Nephron progenitor cell (in vitro differentiated cells): Measurements from ENCODE around the gene GNS.
"Not testable (repeated sequence)": the region's sequence is repeated elsewhere in the genome, so short reads cannot be mapped to it uniquely, and the experiment has no call there.

Source experiments
- DNase-seq: peaks from one replicate; pipeline ENCODE4 v3.0.0; 2021
- H3K27ac Mint-ChIP-seq: 2 replicates; pipeline ENCODE4 v1.8.0; 2021; ENCODE audit warnings: mild to moderate bottlenecking, moderate library complexity, mixed read lengths
- H3K27me3 Mint-ChIP-seq: 2 replicates; pipeline ENCODE4 v1.8.0; 2021; ENCODE audit warnings: mild to moderate bottlenecking, low read depth, mixed read lengths; ENCODE audit not compliant: poor library complexity
- H3K36me3 Mint-ChIP-seq: 2 replicates; pipeline ENCODE4 v1.8.0; 2021; ENCODE audit warnings: low read depth, mixed read lengths
- H3K4me1 Mint-ChIP-seq: 2 replicates; pipeline ENCODE4 v1.8.0; 2021; ENCODE audit warnings: mixed read lengths
- H3K4me3 Mint-ChIP-seq: 2 replicates; pipeline ENCODE4 v1.8.0; 2021; ENCODE audit warnings: mild to moderate bottlenecking, moderate library complexity, mixed read lengths
- H3K9me3 Mint-ChIP-seq: 2 replicates; pipeline ENCODE4 v1.8.0; 2021; ENCODE audit warnings: mild to moderate bottlenecking, moderate library complexity, mixed read lengths
- CTCF ChIP-seq: fragments of 200-600 bp; sonication (generic); IDR thresholded peaks from 2 replicates; pipeline ENCODE4 v1.5.0; 2021; ENCODE audit warnings: antibody characterized with exemption

GNS gene

GRCh38 chr12:64759035-64759894, at the start of gene GNS:
GNS (minus strand) TSS chr12:64759406; CDS start chr12:64759276, 130 bp downstream.
- Mint-ChIP-seq H3K36me3 (peaks cover 17% of the 10 kb centered on the region), H3K27ac (peak within 1 kb of the TSS; percentile 94), H3K27me3 (no peaks in the 10 kb centered on the region), H3K9me3 (no peaks in the 10 kb centered on the region), H3K4me3 (peak within 1 kb of the TSS; percentile 97), H3K4me1 (peaks cover 26% of the 10 kb centered on the region)
- DNase-seq = peak; percentile 99
- TF ChIP-seq CTCF = no peak

GRCh38 chr12:64808110-64808509, 48.9 kb upstream of the GNS start:
- no peak for TF ChIP-seq CTCF
- H3K36me3 Mint-ChIP-seq = no peaks in the 10 kb centered on the region
- H3K4me3 Mint-ChIP-seq = no peak overlapping the region
- DNase-seq = no peak
- no peaks in the 10 kb centered on the region for H3K9me3 Mint-ChIP-seq
- H3K27ac Mint-ChIP-seq = no peak overlapping the region
- peaks cover 35% of the 10 kb centered on the region for H3K27me3 Mint-ChIP-seq
- H3K4me1 Mint-ChIP-seq = no peaks in the 10 kb centered on the region

- Mint-ChIP-seq H3K4me1 (no peaks in the 10 kb centered on the region), H3K4me3 (no peak overlapping the region), H3K27me3 (peaks cover 37% of the 10 kb centered on the region), H3K9me3 (no peaks in the 10 kb centered on the region), H3K36me3 (no peaks in the 10 kb centered on the region), H3K27ac (no peak overlapping the region)
- TF ChIP-seq CTCF = no peak
- DNase-seq = no peak
Measured at GRCh38 chr12:64806593-64807460, 47.6 kb upstream of the GNS start.

- no peak for TF ChIP-seq CTCF
- no peak overlapping the region for H3K27ac Mint-ChIP-seq
- no peaks in the 10 kb centered on the region for H3K9me3 Mint-ChIP-seq
- H3K36me3 Mint-ChIP-seq = no peaks in the 10 kb centered on the region
- DNase-seq = no peak
- no peaks in the 10 kb centered on the region for H3K4me1 Mint-ChIP-seq
- peaks cover 38% of the 10 kb centered on the region for H3K27me3 Mint-ChIP-seq
- no peak overlapping the region for H3K4me3 Mint-ChIP-seq
Measured at GRCh38 chr12:64806173-64806572, 47.0 kb upstream of the GNS start.

GRCh38 chr12:64802180-64802775, 43.1 kb upstream of the GNS start:
- peak; percentile 78 for DNase-seq
- TF ChIP-seq CTCF = peak; percentile 92
- not testable (repeated sequence) for H3K27ac Mint-ChIP-seq, H3K4me1 Mint-ChIP-seq, H3K9me3 Mint-ChIP-seq, H3K4me3 Mint-ChIP-seq, H3K36me3 Mint-ChIP-seq
- H3K27me3 Mint-ChIP-seq = peaks cover 40% of the 10 kb centered on the region
